IPS DF 4.7 (cell line): Measurements from ENCODE around the gene MEIS3.
"Not testable (repeated sequence)": the region's sequence is repeated elsewhere in the genome, so short reads cannot be mapped to it uniquely, and the experiment has no call there.

Experiments
- DNase-seq: peaks from one replicate; pipeline ENCODE4 v3.0.0-alpha.2; 2013; ENCODE audit warnings: low spot score; ENCODE audit errors: extremely low read depth

MEIS3 gene

GRCh38 chr19:47387623-47388022 lies 31.7 kb downstream of the MEIS3 start:
- DNase-seq, result not testable (repeated sequence)

- not testable (repeated sequence) for DNase-seq
Measured at GRCh38 chr19:47386582-47386981, 32.7 kb downstream of the MEIS3 start.

- not testable (repeated sequence) for DNase-seq
Measured at GRCh38 chr19:47384533-47384932, 34.8 kb downstream of the MEIS3 start.

GRCh38 chr19:47383890-47384289 lies 35.4 kb downstream of the MEIS3 start:
- DNase-seq, result not testable (repeated sequence)

- no peak for DNase-seq
Measured at GRCh38 chr19:47381653-47382279, 37.6 kb downstream of the MEIS3 start.

- no peak for DNase-seq
Measured at GRCh38 chr19:47381121-47381520, 38.2 kb downstream of the MEIS3 start.

- DNase-seq, result no peak
Measured at GRCh38 chr19:47380559-47380958, 38.8 kb downstream of the MEIS3 start.

GRCh38 chr19:47379381-47379938 lies 39.9 kb downstream of the MEIS3 start:
- no peak for DNase-seq

GRCh38 chr19:47378246-47378645 lies 41.1 kb downstream of the MEIS3 start:
- DNase-seq, result no peak

GRCh38 chr19:47377801-47378200 lies 41.5 kb downstream of the MEIS3 start:
- no peak for DNase-seq

GRCh38 chr19:47377208-47377701 lies 42.1 kb downstream of the MEIS3 start:
- DNase-seq, result no peak

GRCh38 chr19:47376589-47377144 lies 42.7 kb downstream of the MEIS3 start:
- no peak for DNase-seq

- no peak for DNase-seq
Measured at GRCh38 chr19:47375694-47376588, 43.4 kb downstream of the MEIS3 start.

GRCh38 chr19:47374876-47375693 lies 44.2 kb downstream of the MEIS3 start:
- DNase-seq, result no peak

- DNase-seq, result no peak
Measured at GRCh38 chr19:47373246-47374240, 45.8 kb downstream of the MEIS3 start.

GRCh38 chr19:47372603-47373002 lies 46.7 kb downstream of the MEIS3 start:
- DNase-seq, result no peak

- DNase-seq, result no peak
Measured at GRCh38 chr19:47371261-47371660, 48.1 kb downstream of the MEIS3 start.

GRCh38 chr19:47370045-47370611 lies 49.2 kb downstream of the MEIS3 start:
- DNase-seq, result no peak

GRCh38 chr19:47365455-47365854 lies 53.9 kb downstream of the MEIS3 start:
- not testable (repeated sequence) for DNase-seq
